GM21367 (cell line): Measurements from ENCODE around the gene METTL13.

Source experiments
- ATAC-seq: cut with Tn5 transposase; IDR thresholded peaks from one replicate; pipeline ENCODE4 v1.9.1; 2021; ENCODE audit not compliant: unreplicated experiment

Gene METTL13

DNA sequence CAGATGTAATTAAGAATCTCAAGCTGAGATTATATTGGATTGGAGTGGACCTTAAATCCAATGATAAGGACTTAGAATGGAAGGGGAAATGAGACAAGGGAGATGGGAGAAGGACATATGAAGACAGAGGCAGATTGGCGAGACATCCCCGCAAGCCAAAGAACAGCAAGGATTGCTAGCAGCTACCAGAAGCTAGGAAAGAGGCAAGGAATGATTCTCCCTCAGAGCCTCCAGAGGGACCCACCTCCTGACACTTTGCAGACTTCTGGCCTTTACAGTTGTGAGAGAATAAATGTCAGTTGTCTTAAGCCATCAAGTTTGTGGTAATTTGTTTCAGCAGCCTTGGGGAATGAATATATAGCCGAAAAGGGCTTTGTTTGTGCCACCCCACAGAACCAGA, 20.7 kb downstream of the METTL13 start:
- no peak for ATAC-seq

DNA sequence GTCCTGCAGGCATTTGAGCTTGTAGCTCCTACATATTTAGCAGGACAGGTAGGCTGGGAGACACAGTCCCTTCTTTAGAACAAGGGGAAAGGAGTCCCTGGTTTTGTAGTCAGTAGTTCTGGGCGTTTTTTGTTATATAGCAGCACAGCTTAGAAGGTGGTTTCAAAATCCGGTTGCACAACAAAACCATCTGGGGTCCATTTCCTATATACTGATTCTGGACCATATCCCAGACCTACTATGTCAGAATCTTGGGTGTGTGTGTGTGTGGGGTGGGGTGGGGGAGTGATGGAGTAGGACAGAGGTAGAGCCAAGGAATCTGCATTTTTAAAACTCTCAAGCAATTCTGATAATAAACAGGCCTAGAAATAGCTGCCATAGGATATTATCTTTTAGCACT, 21.6 kb downstream of the METTL13 start:
- no peak for ATAC-seq

GRCh38 chr1:171803461-171804022, 22.1 kb downstream of the METTL13 start:
- no peak for ATAC-seq

- ATAC-seq, result peak; percentile 71
These were observed 24.1 kb downstream of the METTL13 start for GRCh38 chr1:171805395-171806115.

GRCh38 chr1:171807556-171807955, 26.1 kb downstream of the METTL13 start:
- no peak for ATAC-seq

- ATAC-seq, result no peak
These were observed 28.4 kb downstream of the METTL13 start for GRCh38 chr1:171809834-171810233.

GRCh38 chr1:171811672-171812071, 30.2 kb downstream of the METTL13 start:
- ATAC-seq, result no peak

- no peak for ATAC-seq
These were observed 33.2 kb downstream of the METTL13 start for GRCh38 chr1:171814692-171815091.

GRCh38 chr1:171816300-171816901, 34.9 kb downstream of the METTL13 start:
- ATAC-seq, result no peak

GRCh38 chr1:171817511-171818265, 36.2 kb downstream of the METTL13 start:
- ATAC-seq, result peak; percentile 73

DNA sequence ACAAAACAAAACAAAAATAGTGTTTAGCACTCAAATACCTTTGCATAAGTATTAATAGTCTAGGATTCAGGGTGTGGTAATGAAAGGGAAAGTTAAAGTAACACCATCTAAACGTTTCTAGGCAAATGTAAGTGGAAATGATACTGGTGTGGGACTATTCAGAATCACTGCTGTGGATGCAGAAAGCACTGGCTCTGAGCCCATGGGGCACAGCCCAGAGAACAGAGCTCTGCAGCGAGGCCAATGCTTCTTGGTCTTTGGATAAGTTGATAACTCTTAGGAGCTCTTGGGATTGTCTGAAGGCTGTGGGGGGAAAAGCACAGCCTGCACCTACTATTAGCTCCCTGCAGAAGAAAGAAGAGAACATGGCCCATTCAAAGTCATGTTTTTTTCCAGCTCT, 38.5 kb downstream of the METTL13 start:
- no peak for ATAC-seq

GRCh38 chr1:171826973-171827372, 45.5 kb downstream of the METTL13 start:
- ATAC-seq, result no peak

DNA sequence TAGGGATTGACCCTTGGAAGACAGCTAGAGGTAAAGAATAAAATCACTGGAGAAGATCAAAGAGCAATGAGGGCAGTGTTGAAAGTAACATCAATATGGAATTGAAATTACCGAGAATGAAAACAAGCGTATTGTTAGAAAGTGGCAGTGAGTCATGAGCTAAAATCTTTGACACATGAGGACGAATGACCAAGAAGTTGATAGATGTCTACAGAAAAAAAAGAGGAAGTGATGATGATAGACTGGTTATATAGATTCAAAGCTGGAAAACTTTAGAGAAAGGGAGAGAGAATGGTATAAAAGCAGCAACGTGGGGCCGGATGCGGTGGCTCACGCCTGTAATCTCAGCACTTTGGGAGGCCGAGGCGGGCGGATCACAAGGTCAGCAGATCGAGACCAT, 47.3 kb downstream of the METTL13 start:
- no peak for ATAC-seq

DNA sequence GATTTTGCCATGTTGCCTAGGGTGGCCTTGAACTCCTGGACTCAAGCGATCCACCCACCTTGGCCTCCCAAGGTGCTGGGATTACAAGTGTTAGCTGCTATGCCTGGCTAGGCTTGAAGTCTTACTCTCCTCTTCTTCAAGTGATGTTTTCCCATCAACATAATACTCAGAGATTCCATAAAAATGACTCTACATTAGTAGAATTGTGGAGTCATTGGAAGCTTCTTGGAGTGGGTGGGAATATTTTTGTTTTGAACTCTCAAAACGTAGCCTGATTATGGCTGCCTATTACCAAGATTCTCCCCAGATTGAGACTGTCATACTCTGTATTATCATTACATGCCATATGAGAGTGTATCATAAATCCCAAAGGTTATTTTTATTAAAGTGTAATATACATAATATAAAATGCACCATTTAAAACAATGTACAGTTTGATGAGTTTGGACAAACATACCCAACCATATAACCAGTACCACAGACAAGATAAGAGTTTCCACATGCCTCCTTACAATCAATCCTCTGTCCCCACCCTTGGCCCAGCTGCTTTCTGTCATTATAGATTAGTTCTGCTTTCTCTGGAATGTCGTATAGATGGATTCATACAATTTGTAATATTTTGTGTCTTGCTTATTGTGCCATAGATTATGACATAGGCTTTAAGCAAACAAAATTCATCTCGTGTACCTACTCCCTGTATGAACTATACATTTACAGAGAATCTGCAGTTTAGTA, 51.8 kb downstream of the METTL13 start:
- ATAC-seq, result no peak

DNA sequence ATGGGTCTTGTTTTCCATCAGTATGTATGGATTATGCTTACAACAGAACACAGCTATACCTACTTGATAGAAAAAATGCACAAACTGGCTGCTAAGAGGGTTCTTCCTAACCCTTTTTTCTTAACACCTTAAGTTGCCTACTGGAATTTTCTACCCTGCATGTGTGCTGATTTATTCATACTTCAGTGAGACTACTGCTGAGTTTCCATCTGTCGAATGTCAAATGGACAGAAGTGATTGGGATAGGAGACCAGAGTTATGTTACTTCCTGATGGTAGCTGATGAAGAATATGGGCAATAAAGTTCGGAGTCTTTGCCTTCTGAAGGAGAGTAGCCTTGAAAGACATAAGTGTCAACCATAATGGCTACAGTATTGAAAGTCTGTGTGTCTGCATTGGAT, 53.4 kb downstream of the METTL13 start:
- no peak for ATAC-seq

- ATAC-seq, result no peak
These were observed 54.4 kb downstream of the METTL13 start for GRCh38 chr1:171835891-171836290.

DNA sequence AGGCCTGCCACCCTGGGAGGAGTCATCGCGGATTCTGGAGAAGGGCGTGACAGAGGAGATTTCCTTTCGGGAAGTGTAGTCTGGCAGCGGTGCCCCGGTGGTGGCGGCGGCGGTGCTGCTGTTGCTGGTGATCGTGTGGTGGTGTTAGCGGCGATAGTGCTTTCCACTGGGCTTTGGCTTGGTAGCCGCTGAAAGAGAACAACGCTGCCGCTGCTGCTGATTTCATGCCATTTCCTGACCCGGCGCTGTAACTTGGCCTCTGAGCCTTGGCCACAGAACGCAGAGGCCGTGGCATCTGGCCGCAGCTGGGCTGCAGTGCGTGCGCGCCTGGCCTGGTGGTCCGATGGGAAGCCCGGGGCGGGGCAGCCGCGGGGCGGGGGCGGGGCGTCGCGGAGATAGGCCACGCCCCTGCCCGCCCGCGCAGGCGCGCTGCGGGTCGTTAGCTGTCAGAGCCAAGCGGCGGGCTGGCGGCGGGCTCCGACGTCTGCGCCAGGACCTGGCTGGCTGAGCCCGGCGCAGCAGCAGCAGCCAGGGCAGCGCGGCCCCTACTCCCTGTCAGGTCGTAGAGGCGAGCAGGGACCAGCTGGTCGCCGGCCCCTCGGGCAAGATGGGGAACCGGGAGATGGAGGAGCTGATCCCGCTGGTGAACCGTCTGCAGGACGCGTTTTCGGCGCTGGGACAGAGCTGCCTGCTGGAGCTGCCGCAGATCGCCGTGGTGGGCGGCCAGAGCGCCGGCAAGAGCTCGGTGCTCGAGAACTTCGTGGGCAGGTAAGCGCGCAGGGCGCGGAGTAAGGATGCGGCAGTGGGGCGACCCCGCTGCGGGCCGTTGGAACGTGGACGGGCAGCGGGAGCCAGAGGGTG, 59.8 kb downstream of the METTL13 start, which contains the start of gene DNM3:
Gene DNM3 (plus strand): TSS at position 449 of the 861 bp plus-strand sequence. CDS start 159 bp downstream, at position 608.
- peak; percentile 87 for ATAC-seq

DNA sequence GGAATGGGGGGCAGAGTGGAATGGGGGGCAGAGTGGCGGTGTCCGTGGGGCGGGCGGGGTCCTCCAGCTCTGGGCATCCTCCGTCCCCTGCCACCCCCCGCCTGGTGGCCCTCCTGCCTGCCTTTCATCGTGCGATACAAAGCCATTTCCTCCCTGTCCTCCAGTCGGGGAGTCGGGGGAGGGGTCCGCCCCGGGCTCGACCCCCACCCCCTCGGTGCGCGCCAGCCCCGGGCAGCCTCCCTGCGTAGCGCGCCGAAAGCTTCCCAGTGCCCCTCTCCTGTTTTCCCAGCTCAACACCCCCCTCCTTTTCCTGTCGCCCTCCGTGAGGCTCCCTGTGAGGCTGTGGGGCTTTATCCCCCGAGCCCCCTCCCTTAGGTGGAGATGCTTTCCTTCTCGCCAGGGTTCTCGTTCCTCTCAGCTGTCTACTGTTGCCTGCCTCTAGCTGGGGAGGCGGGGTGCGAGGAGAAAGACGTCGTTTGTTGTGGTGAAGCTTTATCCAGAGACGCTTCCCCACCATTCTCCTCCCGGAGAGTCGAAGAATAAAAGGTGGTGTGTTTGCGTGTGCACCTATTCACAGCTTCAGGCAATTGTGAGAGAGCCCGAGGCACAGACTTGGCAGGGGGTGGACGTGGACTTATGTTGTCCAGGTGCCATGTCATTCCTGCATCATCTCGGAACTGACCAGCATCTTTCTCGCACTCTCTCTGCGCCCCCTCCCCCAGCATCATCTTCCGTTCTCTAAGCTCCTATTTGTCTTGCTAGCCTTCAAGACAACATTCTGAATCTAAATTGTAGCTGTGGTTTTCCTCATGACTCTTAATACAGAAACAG, 60.7 kb downstream of the METTL13 start:
- ATAC-seq, result no peak

DNA sequence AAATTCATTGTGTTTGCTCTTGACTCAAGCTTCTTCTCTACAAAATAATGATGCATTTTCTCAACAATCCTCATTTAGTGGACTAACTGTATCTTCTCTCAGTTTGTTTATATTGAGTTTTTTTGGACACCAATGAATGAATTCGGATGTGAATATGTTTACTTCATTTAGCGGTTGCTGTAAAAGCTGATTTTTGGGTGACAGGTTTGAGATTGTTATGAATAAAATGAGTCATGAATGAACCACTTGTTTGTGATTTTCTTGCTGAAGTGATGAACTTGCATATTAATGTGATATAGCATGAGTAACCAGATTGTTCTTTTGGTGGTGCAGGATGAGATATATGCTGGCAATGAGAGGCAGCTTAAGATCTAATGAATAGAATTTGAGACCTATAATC, 62.9 kb downstream of the METTL13 start:
- no peak for ATAC-seq
